ENCODE data around the gene SLC16A8.

DNA sequence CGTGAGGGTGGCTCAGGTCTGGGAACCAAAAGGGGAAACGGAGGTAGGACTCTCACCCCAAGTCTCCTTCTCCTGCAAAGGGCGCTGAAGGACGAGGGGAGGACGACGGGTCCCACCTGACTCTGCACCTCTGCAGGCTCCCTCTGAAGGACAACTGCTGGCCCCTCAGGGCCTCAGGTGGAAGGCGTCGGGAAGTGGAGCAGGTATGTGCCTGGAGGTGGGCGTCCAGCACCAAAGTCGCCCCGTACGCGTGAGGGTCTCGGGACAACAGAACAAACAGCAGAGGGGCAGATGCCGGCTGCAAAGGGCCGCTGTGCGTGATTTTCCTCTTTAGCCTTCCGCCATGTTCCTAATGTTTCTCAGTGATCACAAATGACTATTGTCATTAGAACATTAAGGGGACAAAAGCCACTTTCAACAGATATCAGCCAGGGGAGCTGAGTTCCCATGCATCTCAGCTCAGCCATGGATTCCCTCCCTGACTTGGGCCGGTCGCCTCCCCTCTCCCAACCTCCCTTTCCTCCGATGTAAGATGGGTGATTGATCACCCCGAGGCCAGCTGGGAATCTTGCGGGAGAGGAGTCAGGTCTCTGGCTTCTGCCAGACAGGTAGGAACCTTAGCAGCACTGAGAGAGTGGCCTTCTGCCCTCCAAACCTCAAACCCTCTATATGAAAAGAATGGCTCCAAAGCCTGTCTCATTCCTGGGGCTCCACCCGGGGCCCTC lies 836 bp downstream of the SLC16A8 start:
- TF ChIP-seq, protein P1, sequence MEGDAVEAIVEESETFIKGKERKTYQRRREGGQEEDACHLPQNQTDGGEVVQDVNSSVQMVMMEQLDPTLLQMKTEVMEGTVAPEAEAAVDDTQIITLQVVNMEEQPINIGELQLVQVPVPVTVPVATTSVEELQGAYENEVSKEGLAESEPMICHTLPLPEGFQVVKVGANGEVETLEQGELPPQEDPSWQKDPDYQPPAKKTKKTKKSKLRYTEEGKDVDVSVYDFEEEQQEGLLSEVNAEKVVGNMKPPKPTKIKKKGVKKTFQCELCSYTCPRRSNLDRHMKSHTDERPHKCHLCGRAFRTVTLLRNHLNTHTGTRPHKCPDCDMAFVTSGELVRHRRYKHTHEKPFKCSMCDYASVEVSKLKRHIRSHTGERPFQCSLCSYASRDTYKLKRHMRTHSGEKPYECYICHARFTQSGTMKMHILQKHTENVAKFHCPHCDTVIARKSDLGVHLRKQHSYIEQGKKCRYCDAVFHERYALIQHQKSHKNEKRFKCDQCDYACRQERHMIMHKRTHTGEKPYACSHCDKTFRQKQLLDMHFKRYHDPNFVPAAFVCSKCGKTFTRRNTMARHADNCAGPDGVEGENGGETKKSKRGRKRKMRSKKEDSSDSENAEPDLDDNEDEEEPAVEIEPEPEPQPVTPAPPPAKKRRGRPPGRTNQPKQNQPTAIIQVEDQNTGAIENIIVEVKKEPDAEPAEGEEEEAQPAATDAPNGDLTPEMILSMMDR (IDR thresholded peaks at IDR 0.05), result no peak
- TF ChIP-seq EP300 (IDR thresholded peaks at IDR 0.05), result no peak

Data from esophagus muscularis mucosa (tissue), 3 donors.